Inflammatory macrophage (primary cell): ENCODE results near the gene TGFA.

Experiments used
- DNase-seq, 2 donors: peaks; one replicate each; pipeline ENCODE4 v3.0.0-alpha.2; 2020 to 2022

TGFA gene

DNA sequence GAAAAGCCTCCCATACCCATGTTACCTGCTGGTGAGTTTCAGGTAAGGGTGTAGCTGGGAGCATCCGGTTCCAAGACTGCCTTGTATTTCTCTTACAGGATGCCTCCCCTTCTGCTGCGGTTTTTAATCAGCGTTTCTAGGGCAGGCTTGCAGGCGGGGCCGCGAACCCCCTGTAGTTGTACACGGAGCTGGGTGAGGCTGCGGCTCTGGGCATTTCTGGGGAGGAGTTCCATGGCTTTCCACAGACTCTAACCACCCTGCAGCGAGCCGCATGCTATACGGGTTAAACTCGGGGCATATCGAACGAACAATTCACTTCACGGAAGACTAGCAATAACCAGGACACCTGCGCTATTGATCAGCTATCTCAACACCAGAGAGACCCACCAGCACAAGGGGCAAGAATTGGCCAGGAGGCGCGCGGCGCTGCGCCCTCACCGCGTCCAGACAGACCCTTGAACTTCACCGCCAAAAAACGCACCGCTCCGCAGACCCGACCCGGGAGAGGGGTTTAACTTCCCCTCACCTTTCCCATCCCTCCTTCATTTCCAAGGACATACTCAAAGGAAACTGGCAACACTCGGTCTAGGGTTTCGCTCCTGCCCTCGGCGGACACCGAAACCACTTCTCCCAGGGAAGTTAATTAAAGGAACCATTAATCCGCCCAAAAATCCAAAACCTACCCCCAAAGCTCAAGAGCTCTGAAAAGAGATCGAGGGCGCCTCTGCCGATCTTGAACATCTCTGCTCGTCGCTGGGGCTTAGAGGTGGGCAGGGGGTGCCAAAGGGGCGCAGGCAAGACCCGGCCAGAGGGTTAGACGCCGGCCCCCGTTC, 909 bp downstream of the TGFA start:
- peak; percentile 25 to 36 for DNase-seq

DNA sequence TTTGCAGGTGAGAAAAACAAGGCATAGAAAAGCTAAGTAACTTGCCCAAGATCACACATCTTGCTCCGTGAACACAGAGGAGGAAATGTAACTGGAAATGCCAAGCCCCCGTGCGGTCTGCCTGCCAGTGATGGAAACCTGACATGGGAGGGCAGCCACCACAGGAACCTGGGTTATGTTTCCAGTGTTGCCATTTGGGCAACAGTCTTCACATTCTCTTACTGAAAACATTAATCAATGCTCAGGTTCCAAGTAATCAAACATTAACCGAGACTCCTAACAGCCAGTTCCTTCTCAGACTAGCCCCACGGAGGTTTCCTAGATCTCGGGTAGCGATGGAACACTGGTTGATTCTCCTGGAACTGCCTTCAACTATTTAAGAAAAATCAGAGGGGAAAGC, 2.5 kb downstream of the TGFA start:
- DNase-seq: no peak

DNA sequence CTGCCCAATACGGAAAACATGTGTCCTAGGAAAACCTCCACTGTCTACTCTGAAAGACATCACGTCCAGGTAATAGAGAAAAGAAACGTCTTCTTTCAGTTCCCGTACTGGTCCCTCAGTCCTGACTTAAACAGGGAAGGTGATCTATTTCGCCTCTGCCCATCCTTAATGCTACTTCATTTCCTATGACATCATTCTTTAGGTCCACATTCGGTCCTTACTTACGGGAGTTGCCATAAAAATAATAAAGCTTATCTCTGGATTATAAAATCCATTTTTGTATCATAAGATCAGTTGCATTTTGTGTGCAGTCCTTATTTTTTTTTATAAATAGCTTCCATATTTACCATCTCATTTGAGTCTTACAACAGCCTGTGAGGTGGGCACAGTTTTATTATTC, 3.7 kb downstream of the TGFA start:
- no peak for DNase-seq

DNA sequence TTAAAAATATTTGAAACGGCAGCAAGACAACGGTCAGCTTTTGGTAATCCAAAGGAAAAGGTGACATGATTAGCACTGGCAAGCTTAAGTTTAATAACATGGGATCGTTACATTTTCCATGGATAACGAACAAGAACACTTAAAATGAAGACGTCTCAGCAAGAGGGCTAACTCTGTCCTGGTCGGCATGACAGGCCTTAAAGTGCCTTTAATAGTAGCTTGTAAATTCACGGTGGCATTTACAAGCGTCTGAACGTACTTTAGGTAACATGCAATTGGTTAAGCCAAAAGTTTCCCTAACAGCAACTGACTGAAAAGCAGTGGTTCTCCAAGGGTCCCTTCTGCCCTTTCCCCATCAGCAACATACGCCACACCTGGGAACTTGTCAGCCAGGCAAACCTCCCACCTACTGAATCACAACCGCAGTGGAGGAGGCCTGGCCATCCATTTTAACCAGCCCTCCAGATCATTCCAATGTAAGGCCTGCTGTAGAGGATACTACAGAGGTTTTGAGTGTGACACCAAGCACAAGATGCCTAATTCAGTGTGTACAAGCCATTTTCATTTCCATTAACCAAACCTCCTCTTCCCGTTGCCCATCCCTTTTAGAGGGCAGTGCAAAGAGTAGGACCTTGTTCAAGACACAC, 4.4 kb downstream of the TGFA start:
- no peak for DNase-seq

DNA sequence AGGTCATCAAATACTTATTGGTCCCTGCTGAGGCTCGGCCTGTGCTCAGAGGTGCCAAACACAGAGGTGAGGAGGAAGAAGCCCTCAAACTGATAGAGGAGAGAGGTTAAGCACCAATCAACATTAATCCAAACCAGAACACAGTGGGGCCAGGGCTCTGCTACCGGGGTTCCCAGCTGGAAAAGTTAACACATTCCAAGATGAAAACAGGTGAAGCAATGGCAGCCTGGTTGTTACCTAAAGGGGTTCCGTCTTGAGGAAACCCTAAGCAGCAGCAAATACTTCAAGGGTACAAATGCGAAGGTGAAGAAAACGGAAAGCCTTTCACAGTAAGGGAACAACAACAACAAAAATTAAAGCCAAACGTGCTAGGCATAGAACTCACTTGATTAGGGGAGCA, 5.4 kb downstream of the TGFA start:
- DNase-seq: no peak

DNA sequence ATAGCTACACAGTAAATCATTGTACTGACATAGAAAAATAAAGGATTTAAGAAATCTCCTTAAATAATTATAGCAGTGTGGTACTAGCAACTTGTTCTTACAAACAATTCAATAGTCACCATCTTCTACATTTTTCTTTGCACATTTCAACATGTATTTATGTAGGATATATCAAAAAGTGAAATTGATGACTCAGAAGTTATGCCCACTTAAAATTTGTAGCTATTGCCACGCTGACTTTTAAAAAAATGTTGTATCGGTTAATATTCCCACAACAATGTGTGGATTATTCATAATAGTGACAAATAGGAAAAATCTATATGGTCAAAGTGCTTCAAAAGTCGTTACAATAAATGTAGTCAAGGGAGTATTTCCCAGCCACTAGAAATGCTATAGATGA, 6.7 kb downstream of the TGFA start:
- no peak for DNase-seq

DNA sequence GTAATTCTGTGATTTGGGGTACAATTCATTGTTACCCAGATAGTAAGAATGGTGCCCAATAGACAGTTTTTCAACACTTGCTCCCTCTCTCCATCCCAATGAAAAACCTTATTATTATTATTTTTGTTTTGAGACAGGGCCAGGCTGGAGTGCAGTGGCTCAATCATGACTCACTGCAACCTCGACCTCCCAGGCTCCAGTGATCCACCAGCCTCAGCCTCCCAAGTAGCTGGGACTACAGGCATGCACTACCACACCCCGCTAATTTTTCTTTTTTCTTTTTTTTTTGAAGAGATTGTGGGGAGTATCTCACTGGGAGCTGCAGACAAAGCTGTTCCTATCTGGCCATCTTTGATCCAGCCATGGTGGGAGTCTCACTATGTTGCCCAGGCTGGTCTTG, 7.2 kb downstream of the TGFA start:
- DNase-seq: no peak

DNA sequence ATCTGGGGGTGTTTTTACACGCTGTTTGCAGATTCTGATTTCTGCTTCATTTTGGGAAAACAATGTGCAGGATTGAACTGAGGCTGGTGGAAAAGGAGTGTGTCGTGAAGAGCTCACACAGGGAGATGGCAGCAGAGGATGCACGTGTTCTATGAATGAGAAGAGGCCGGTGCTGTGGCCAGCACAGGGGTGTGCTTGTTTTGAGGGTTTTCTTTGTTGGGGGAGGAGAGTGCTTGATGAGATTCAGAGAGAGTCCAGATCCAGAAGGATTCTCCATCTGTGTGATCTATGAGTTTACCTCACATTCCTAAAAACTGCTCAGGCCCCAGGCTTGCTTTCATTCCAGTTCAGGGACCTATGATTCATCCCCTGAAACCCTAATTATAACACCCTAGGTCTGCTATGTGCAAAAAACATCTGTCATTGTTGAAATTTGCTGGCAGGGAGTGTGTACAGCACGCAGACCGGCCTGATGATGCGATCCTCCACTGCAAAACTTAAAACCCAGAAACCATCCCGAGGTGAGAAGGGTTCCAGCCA, 12.1 kb downstream of the TGFA start:
- DNase-seq: no peak

DNA sequence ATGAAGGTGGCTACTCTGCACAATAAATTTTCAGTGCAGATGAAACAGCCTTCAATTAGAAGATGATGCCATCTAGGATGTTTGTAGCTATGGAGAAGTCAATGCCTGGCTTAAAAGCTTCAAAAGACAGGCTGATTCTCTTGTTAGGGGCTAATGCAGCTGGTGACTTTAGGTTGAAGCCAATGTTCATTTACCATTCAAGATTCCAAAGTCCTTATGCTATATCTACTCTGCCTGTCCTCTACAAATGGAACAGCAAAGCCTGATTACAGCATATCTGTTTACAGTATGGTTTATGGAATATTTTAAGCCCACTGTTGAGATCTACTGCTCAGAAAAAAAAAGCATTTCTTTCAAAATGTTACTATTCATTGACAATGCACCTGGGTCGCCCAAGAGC, 15.8 kb downstream of the TGFA start:
- DNase-seq: no peak

DNA sequence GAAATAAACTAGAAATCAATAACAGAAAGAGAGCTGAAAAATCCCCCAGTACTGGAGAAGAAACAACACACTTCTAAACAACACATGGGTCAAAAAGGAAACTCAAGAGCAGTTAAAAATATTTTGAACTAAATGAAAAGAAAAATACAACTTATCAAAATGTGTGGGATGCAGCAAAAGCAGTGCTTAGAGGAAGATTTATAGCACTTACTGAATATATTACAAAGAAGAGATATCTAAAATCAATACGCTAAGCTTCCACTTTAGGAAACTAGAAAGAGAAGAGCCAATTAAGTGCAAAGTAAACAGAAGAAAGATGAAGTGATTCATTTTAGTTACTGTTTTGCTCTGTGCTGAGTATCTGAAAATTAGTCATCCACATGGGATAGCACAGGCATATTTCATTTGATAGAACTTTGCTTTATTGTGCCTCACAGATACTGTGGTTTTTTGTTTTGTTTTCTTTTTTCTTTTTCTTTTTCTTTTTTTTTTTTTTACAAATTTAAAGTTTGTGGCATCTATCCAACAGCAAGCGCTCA, 17.0 kb downstream of the TGFA start:
- DNase-seq: no peak

DNA sequence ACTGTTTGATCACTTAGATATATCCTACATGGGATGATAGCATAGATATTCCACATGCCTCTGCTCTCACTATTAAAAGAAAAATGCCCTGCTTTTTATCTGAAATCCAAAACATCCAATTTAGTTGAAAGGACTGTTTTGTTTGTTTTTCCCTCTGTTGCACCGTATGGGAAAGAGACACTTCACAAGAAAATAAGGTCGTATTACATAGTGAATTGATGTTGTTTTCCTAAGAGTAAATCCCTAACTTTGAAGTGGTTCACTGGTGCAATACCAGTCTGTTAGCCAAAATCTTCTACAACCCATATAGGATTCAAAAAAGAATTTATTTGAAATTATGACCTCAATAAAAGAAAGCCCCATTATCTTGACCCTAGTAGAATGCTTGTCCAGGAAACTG, 18.1 kb downstream of the TGFA start:
- no peak for DNase-seq

DNA sequence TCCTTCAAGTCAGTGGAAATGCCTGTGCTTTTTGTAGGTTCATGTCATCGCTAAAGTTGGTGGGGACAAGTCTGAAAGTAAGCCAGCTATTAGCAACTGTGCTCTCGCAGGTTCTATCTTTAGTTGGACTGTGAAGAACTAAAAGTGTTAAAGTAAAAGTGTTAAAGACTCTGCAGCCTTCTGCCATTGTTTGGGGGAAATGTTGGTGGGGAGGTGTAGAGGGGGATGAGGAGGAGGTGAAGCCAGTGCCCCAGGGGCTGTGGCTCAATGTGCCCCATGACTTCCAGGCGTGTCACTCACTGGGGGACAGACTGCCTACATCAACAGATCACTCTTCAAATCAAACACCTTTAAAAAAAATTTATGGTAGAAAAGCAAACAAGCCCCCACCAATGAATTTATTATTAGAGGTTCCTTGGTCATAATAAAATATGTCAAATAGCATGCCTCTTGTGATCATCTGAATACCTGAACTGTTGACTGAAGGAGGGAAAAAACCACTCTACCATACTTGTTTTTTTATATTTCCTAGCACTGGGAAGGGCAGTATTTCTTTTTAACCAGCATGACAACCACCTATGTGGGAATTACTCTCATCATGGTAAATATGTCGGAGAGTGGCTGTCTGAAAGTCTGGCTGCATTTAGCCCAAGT, 19.3 kb downstream of the TGFA start:
- no peak for DNase-seq

DNA sequence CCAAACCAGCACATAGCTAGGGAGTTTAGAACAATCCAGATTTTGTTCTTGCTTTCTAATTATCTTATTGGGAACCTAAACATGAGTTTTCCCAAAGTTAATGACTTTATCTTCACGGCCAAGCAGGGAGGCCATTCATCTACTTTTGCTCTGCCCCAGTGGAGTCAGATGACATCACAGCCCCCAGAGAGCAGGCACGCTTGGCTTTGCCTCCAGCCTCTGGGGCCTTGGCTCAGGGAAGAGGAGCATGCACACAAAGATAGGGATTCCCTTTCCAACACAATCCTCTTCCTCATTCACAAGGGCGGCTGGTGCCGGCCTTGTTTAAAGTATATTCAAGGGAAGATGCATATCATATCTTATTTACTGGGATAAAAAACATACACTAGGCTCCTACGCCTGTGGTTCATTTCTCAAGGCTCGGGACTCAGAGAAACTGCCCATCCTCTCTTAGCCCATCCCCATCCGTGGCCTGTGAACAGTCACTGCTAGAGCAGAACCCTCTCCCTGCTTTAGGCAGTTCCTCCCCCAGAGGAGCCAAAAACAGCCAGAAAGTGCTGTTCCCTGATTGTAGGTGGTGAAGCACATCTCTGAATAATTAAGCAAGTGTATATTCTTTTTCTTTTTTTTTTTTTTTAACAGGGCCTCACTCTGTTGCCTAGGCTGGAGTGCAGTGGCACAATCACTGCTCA, 21.2 kb downstream of the TGFA start:
- no peak for DNase-seq

DNA sequence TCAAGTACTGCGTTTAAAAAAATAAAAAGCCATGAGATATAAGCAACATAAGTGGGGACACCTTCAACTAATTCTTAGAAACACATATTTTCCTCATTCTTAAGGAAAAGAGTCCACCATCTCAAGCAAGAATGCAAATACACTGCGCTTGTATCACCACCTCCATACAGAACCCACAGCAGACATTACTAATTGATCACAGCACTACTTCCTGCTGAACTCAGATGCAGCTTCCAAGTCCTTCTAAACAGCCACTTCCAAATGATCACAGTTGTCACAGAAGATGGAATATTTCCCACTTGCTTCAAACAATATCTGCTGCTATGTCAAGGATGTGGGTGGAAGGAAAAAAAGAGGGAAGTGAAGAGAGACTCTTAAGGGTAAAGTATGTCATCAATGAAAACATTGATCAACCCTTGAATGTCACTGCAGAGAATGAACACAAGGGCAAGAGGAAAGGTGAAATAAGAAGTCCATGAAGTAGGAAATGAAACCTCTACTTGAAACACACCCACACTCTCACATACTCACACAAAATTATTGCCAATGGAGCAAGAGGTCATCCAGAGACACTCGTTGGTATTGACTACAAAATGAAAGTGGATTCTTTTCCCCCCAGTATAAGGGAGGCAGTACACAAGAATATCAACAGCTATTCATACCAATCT, 22.1 kb downstream of the TGFA start:
- DNase-seq: peak; percentile 65 to 80

DNA sequence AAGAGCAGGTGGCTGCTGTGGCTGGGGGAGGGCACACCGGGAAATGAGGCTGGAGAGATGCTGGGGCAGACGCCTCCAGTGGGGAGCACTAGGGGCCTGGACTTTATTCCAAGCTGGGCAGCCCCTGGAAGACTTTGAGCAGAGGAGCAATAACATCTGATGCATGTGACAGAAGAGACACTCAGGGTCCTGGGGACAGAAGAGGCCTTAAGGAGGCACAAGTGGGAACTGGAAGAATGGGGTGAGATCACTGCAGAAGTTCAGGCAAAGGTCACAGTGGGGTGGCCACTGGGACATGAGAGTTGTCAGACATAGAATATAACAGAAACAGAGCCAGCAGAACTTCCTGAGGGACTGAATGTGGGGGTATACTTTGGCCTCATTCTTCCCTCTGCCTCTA, 24.0 kb downstream of the TGFA start:
- peak; percentile 80 to 88 for DNase-seq

DNA sequence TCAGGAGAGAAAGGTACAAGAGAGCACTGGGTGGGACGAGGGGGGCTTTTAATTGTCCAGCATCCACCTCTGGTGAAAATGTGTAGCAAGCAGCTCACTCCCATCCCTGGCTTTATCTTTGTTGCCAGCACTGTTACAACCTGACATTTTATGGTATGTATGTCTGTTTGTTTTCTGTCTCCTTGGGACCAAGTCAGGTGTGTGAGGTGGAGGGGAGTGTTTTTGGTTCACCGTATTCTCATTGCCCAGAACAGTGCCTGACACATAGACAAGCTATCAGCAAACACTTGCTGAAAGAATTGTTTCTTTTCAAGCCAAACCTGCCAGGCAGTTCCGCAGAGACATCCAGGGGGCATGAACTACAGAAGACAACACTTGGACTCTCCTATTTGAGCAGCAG, 24.7 kb downstream of the TGFA start:
- no peak for DNase-seq

DNA sequence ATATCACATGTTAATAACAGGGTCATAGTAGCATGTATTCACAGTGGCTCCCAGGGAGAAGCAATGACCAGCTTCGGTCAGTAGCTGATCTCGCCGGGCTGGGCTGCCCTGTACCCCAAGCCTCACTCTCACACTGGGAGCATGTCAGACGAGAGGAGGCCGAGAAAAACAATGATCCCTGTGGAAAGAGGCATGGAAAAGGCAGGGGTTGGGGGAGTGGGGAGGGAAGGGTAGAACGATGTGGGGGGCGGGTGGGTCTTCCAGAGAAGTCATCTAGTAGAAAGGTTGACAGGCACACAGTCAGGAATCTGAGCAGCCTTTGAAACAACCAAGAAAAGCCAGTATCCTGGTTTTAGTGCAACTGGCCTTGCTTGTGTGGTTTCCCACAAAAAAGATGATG, 25.4 kb downstream of the TGFA start:
- DNase-seq: no peak

DNA sequence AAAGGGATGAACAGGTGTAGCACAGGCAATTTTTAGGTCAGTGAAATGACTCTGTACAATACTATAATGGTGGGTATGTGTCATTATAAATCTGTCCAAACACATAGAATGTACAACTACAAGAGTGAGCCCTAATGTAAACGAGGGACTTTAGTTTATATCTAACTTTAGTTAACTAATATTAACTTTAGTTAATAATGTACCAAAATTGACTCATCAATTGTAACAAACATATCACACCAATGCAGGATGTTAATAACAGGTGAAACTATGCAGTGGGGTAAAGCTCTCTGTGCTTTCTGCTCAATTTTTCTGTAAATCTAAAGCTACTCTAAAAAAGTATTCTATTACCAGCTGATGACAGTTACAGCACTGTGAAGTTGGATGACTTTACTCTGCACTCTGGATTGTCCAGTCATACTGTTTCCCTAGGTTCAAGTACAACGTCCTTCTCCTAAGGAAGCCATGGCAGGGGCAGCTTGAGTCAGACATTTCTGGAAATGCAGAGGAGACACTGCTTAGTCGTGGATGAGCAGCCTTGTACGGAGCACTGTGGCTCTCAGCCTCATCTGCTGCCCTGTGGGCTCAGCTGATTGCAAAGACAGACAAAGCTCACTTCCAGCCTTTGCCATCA, 26.1 kb downstream of the TGFA start:
- DNase-seq: no peak

DNA sequence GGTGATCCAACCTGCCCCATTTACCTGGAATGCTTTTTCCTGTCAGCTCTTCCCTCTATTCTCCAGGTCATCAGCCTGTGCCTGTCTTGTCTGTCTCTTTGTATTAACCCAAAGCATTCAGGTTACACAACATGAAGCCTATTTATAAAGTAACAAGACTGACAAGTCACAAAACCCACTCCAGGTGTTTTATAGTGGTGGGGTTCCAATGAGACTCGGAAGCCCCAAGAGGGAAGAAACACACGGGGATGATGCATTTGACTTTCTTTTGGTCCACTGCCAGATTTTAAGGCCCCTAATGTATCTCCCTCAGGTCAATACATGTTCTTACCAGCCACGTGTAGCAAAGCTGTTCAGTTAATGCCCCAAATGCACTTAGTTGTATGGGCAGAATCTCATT, 27.5 kb downstream of the TGFA start:
- no peak for DNase-seq

DNA sequence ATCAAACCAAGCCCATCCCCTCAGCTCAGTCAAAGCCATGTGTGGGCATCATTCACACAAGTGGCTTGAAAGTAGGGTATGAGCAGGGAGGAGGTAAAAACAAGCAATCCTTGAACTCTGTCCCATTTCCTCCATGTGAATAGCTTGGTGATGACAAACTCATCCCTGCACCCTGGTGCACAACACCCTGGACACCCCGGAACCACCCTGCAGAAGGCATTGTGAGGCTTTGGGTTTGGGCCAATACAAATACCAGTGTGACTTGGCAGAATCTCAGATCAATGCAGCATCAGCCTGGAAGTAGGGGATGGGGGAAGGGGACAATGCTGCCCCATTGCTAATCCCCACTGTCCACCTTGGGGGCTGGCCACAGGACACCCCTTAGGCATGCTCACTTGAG, 28.6 kb downstream of the TGFA start:
- DNase-seq: no peak
